Activated CD4-positive, alpha-beta T cell treated with anti-CD3 and anti-CD28 coated beads for 4 hours (primary cell): ENCODE measurements around the gene TFCP2L1.

ENCODE experiments used
- DNase-seq, 2 donors: peaks; one replicate each; pipeline ENCODE4 v3.0.0-alpha.2; 2020

TFCP2L1 gene

DNA sequence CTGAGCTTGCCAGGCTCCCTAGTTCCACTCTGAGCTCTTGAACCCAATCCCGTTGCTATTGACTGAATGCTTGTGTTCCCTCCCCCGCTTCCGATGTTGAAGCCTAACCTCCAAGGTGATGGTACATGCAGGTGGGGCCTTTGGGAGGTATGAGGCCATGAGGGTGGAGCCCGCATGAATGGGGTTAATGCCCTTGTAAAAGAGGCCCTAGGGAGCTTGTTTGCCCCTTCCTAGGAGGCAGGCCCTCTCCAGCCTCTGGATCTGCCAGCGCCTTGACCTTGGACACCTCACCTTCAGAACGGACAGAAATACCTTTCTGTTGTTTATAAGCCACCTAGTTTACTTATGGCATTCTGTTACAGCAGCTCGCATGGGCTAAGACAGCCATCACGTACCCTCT, 71.6 kb downstream of the TFCP2L1 start:
- no peak for DNase-seq

DNA sequence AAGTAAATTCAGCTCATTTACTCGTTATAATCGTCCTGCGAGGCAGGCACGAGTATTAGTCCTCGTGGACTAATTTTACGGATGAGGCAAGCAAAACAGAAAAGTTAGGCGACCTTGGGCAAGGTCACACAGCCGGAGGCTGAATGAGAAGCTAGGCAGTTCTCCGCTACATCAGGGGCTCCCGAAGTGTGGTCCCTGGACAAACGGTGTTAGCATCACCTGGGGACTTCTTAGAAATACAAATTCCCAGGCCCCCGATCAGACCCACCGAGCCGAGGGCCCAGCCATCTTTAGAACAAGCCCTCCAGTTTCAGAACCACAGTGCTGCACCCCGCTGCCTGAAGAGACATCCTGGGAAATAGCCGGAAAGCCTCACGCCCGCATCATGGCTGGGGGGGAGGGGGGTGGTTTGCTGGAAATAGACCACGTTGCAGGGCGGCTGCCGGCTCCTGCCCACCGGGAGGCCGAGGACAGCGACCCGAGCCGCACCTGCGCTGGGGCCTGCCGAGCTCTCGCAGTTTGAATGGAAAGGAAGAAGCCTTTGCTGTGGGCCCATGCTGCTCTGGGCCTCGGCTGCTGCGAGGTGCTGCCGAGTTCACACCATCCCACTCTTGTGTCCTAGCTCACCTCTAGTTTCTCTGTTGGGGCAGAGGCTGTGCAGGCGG, 72.2 kb downstream of the TFCP2L1 start:
- no peak for DNase-seq

DNA sequence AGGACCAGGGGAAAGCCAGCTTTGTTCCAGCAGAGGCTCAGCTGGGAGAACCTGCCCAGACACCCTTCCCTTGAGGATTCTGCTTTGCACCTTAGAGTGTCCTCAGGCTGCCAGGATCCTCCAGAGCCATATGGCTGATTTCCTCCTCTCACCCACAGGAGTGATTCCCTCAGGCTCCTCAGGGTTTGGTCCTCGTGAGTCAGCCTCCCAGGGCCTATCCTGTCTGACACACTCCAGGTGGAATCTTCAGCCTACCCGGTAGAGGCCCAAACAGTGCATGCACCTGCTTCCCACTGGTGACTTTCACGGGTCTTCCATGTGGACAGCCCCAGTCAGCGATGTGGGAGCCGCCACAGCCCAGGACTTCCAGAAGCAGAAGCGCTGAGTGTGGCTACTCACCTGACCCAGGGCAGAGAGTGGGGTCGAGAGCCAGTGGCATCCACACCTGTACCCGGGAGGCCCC, 73.3 kb downstream of the TFCP2L1 start:
- DNase-seq: no peak

- no peak for DNase-seq
Measured at GRCh38 chr2:121211251-121211650, 73.8 kb downstream of the TFCP2L1 start.

DNA sequence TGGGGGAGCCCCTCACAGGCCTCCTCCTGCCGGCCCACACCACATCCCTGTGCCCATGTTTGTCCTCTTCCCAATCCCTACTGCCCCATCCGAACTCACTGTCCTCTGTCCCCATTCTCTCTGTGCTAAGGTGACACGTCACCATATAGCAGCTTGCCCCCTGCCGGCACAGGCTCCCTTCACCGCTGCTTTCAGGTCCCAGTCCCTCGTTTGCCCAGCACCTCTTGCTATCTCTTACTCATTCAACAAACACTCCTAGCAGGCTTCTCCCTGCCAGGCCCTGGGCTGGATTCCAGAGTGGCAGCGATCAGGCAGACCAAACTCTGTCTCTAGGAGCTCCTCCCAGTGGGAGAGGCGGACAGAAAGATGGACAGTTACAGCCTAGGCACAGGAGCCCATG, 74.3 kb downstream of the TFCP2L1 start:
- no peak for DNase-seq

- no peak for DNase-seq
Measured at GRCh38 chr2:121209014-121209610, 75.9 kb downstream of the TFCP2L1 start.

DNA sequence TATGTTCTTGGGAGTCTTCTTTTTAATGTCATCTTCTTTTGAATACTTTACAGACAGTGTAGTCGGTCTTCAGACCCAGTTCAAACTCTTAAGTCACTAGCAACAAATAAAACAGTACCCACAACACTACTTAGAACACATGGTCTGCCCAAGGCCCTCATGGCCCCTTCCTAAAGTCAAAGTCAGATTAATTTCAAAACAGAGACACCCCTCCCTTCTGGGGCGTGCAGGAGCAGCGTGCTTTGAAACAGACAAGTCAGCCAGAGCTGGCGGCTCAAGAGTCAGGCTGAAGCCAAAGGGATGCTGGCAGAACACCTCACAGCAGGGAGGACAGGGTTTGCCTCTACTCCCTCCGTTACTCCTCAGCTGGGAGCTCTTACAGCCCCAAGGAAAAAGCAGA, 77.5 kb downstream of the TFCP2L1 start:
- DNase-seq: no peak

DNA sequence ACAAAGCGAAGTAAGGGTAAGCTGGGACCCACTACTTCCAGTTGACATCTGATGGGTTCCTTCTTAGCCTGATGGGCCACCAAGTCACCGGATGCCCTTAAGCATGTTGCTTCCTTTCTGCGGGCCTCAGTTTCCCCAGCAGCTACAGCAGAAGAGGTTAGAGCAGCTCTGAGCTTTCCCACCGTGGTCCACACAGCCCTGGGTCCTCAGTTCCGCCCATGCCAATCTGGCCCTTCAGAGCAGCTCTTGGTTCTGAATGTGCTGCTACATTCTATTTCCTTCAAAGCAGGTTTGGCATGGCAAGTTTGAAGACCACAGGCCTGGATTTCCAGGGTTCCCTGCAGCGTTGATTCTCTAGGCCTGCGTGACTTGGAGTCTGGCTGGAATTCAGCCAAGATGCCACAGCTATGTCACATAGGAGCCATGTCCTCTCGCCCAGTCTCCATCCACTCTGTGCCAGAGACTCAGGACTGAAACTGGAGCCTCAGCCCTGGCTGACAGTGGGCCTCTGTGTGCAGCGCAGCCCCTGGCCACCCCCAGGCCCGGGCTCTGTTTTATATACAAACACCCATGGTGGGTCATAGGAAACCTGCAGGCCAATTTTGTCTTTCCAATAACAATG, 79.6 kb downstream of the TFCP2L1 start:
- DNase-seq: no peak

- no peak for DNase-seq
Measured at GRCh38 chr2:121203591-121204249, 81.3 kb downstream of the TFCP2L1 start.

- no peak for DNase-seq
Measured at GRCh38 chr2:121202541-121203310, 82.3 kb downstream of the TFCP2L1 start.

GRCh38 chr2:121201796-121202195, 83.2 kb downstream of the TFCP2L1 start:
- DNase-seq: no peak

DNA sequence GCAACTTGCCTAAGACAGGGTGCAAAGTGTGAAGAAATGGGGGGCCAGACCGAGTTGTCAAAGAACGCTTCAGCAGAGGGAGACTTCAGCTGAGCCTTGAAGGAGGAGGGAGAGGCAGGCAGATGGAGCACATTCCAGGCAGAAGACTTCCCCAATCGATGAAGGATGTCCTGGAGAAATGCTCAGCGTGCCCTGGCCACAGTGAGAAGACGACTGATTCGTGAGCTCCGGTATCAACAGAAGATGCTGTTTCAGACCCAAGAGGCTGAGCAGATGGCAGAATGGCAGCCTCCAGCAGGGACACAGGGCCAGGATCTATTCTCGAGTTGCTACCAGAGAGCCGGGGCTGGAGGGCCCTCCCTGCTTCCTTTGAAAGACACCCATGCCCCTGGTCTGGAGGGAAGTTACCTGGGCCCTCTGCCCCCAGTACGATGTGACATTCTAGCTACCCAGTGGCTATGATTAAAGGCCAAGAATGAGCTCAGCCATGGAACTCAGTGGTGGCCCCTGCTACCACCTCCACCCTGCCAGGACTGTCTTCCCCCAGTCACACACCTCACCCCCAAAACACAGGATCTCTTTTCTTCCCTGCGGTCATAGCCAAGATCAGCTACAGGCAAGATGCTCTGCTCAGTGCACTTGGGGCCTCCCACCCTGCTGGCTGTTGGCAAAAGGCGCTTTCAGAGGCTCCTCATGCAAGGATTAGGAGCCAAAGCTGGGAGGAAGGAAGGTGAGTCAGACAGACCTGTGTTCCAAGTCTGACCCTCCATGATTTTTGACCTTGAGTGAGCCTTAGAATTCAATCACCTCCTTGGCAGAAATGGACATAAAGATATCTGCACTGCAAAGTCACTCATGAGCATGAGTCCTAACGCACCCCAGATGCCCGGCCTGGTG, 84.3 kb downstream of the TFCP2L1 start:
- DNase-seq: no peak

- DNase-seq: no peak
Measured at GRCh38 chr2:121200011-121200347, 85.0 kb downstream of the TFCP2L1 start.

GRCh38 chr2:121199281-121200010, 85.6 kb downstream of the TFCP2L1 start:
- no peak for DNase-seq

- DNase-seq: no peak
Measured at GRCh38 chr2:121197369-121198091, 87.5 kb downstream of the TFCP2L1 start.

DNA sequence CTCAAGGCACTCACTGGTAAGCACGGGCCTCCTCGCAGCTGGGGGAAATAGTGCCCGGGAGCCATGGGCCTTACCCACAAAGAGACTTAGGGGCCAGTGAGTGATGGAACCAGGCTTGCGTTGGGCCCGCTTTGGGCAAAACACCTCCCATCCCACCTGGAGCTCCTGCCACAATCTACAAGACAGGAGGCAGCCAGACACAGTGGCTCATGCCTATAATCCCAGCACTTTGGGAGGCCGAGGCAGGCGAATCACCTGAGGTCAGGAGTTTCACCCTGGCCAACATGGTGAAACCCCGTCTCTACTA, 88.2 kb downstream of the TFCP2L1 start:
- DNase-seq: no peak

DNA sequence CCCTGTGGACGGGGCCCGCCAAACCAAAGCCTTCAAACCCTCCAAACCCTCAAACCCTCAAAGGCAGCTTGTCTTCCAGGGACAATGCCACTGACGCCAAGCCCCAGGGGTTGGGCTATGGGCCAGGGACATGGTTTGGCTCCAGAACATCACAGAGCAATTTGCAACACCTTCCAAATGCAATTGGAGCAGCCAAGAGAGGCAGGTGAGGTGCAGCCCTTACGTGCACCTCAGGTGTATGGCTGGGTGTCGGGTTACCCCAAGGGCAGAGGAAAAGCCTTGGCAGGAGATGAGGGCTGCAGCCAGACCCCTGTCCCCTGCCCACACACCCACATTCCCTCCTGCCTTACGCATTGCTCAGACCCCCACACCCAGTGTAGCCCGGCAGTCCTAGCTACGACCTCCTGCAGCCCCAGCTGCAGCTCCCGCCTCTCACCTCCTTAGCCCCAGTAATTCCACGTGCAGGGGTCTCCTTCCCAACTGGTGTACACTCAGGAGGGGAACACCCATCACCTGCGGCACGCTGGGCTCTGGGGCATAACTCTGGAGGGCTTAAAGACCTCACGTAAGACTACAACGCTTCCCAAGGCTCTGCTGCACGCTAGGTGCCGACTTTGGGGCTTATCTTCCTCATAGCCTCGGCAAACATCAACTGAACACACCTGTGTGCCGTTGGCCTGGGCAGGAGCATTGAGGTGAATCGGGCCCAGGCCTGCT, 88.7 kb downstream of the TFCP2L1 start:
- no peak for DNase-seq

DNA sequence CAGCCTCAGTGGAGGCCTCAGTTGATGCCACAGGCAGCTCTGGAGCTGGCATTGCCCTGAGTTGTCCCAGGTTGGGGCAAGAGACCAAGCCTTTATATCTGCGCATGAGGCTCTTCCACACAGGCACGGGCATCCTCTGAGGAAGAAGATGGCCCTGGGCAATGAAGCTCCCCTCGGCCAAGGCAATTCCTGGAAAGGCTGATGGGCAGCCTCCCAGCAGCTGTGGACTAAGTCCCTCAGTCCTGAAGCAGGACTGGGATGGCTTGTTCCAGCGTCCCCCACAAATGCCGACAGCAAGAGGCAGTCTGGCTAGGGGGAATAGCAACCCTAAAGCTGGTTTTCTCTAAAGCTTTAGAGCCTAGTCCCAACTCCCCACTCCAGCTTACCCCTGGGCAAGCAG, 90.0 kb downstream of the TFCP2L1 start:
- DNase-seq: no peak

GRCh38 chr2:121194626-121195025, 90.4 kb downstream of the TFCP2L1 start:
- no peak for DNase-seq

DNA sequence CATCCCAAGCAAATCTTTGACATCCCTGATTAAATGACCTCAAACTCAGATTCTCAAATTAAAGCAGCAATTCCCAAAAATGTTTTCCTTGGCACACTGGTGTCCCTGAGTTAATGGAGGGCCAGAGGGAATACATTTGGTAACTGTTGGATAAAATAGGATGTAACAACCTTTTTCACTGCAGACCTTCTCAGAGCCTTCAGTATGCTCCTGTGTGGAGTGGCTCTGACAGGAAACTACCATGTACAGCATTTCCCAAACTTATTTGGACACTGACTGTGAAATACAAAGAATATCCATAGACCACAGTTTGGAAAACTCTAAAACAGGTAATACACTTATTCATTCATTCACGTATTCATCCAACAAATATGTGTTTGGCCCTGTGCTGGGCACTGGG, 91.8 kb downstream of the TFCP2L1 start:
- no peak for DNase-seq
